Stimulated activated CD8-positive, alpha-beta memory T cell treated with anti-CD3 and anti-CD28 coated beads, Interleukin-7, amount 100 ng/mL, for 1 hour (primary cell): ENCODE results near the gene TOR1AIP1.

Experiments
- DNase-seq, 2 donors: peaks; one replicate each; pipeline ENCODE4 v3.0.0-alpha.2; 2020; ENCODE audit warnings: low read depth in 2 of 2

Gene TOR1AIP1

DNA sequence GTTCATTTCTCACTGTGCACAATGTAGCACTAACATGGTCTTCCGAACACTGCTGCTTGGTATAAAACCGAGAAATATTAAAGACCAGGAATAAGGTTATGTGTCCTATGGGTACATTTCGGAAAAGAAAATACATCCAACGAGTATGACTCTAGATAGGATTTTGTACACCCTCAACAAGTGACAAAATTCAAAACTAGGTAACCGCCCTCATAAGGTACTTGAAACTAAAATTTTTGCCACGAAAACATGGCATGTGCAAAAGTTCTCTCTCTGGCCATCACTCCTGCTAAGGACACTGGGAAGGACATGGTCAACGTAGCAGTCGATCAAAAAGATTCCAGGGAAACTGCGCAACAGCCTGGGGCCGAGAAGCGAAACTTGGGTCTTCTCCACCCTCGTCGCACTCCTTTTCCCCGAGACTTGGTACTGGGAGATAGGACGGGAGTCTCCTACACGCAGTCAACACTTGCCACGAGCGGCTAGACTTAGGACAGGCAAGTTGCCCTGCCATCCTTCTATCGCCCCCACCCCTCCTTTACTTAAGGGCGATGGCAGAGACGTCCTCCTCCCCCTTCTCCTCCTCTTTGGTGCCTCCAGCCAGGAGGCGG, 338 bp upstream of the TOR1AIP1 start:
- DNase-seq = no peak

DNA sequence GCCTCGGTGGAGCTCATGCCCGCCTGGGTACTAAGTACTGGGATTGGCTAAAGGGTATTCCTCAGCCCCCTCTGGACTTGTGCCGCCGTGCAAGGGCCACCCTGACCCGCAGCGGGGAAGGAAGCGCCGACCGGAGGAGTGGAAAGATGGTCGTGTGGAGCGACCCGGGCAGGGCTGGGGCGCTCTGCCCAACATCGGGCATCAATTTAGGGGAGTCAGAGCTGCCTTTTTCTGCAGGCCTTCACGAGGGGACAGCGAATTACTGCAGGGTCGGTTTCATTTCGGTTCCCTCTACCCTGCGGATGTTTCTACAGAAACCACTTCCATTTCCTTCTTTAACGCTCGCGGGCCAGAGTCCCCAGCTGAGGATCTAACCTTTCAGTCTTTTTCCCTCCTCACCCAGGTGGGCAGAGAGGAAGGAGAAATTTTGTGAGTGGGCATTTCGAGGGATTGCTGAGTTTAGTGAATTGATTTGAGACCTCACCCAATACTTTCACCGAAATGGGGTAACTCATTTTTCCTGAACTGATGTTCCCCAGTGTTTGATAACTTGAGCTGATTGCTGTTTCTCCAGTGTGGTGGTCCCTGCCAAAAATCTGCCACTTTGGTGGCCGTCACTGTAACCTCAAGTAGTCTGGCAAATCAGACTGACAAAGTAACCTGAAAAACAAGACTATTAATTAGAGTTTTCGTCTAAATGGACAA, 1.1 kb downstream of the TOR1AIP1 start:
- no peak for DNase-seq

DNA sequence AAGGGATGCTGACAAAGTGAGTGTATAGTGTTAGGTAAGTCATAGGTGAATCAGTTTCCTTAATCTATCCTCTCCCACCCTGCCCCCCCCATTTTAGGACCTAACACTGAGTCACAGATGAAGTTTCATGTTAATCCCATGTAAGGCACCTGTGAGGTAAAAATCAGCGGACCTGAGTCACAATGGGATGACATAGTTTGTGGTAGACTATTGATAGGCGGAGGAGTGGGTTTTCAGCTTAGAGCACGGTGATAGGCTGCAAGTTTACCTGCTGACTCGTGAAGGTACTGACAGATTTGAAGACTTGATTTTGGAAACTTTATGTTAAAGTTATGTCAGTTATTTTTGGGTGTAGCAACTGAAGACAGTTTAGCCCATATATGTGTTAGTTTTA, 1.7 kb downstream of the TOR1AIP1 start:
- DNase-seq = no peak

DNA sequence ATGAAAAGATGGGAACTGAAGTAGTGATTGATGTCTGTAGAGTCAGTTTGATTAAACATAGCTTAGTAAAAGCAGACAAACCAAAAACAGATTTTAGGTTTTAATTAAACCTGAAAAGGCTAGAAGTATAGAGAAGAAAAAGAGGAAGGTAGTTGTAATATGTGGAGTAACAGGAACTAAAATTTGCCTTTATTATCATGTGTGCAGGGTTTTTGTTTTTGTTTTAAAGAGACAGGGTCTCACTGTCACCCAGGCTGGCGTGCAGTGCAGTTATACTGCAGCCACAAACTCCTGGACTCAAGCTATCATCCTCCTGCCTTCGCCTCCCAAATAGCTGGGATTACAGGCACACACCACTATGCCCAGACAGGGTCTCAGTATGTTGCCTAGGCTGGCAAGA, 6.0 kb downstream of the TOR1AIP1 start:
- DNase-seq = no peak

DNA sequence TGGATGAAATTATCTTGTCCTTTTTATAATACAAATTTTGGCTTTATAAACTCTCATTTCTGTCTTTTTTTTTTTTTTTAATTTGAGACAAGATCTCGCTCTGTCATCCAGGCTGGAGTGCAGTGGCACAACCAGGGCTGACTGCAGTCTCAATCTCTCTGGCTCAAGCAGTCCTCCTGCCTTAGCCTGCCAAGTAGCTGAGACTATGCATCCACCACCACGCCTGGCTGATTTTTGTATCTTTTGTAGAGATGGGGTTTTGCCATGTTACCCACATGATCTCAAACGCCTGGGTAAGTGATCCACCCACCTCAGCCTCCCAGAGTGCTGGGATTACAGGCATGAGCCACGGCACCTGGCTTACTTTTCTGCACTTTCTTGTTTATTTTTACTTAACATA, 7.5 kb downstream of the TOR1AIP1 start:
- DNase-seq = no peak

DNA sequence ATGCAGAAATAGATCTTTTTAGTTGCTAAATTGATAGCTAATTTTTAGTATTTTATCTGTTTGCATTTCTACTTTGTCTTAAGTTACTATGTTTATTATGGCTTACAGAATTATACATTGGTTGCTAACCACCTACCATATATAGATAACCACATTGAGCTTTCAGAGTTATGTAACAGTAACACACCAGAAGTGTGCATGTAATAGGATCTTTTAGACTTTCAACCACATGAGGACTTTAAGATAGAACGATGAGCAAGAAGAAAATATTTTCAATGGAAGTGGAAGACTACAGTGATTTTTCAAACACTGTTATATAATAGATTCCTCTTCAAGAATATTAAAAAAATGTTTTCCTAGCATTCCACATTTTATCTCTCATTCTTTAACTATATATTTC, 28.8 kb downstream of the TOR1AIP1 start:
- no peak for DNase-seq

DNA sequence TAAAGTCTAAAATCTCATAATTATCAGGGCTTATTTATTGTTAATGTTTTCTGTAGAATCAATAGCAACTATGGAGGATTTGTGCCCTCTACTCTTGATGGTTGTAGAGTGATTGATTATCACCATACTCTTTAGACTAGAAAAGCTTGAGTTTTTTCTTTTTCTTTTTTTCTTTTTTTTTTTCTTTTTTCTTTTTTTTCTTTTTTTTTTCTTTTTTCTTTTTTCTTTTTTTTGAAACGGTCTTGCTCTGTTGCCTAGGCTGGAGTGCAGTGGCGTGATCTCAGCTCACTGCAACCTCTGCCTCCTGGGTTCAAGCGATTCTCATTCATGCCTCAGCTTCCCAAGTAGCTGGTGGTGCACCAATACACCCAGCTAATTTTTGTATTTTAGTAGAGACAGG, 29.7 kb downstream of the TOR1AIP1 start:
- DNase-seq = no peak

DNA sequence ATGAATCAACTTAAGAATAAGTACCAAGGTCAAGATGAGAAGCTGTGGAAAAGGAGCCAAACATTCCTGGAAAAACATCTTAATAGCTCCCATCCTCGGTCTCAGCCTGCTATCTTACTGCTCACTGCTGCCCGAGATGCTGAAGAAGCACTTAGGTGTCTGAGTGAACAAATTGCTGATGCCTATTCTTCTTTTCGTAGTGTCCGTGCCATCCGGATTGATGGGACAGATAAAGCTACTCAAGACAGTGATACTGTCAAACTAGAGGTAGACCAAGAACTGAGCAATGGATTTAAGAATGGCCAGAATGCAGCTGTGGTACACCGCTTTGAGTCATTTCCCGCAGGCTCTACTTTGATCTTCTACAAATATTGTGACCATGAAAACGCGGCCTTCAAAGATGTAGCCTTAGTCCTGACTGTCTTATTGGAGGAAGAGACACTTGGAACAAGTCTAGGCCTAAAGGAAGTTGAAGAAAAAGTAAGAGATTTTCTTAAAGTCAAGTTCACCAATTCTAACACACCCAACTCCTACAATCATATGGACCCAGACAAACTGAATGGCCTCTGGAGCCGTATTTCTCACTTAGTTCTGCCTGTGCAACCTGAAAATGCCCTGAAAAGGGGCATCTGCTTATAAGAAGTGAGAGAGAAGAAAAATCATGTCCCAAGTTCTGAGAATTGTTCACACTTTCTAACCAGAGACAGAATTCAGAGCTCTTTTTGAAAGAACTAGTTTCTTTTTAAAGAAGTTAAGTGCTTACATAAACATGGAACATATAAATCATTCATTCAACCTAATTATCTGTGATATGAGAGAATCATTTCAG, 35.7 kb downstream of the TOR1AIP1 start:
- no peak for DNase-seq

DNA sequence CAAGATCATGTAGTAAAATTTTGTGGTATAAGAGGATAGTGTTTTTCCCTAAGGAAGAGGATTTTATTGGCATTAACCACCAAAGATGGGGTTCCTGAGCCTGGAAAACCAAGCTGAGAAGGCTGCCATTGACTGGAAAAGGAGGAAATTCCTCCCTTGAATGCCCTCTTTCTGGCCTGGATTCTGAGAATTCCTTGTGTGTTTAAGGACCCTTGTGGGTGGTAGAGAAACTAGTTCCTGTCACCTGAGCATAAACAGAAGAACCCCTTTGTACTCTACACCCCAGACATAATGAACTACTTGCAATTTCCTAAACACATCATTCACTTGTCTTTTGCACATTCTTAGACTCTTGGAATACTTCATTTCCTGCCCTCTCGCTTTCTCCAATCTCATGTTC, 39.4 kb downstream of the TOR1AIP1 start:
- DNase-seq = no peak

DNA sequence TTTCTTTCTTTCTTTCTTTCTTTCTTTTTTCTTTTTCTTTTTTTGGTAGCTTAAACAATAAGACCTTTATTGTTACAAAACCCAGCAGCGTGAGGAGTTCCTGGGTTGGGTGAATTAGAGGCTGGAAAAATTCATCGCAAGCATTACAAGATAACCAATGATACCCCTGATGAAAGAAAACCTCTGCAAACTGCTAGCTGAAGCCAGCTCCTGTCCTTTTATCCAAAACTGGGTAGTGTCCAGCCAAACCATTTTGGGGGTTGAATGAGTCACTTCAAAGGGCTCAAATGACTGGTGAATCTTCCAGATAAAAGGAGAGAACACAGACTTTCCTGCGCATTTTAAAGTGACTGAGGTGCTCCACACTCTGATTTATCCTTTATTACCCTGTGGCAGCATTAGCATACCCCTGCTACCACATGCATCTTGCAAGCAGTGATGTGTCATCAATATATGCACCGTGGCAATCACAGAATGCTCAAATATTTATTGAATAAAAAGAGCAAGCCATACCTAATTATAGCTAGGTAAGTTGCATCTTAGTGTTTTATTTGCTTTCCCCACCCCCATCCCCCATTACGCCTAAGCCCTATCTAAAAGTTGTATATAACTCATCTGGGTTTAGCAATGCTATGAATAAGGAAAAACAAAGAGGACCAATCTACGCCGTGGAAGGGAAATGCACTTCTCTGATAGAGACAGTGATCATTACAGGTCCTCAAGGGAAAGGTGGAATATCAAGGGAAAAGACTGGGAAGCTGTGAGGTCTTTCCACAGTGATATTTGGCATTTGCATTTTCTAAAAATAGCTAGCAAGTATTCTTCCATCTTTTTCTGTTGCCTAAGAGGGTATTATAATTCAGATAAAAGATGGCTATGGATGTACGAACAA, 40.1 kb downstream of the TOR1AIP1 start:
- no peak for DNase-seq

DNA sequence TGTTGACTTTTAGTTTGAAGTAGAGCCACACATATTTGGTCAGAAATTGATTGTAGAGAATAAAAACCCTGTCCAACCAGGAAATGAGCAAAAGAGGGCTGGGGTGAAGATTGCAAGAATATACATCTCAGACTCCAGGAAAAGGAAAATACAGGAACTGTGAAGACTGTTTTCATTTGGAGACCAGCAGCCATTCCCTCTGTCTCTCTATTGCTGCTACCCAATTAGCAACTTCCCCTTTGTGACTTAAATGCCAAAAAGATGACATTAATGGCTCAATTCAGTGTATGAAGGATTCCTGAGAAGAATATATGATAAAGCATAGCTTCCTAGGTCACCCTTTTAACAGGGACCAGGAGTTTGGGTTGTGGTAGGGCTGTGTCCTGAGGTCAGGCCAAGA, 40.9 kb downstream of the TOR1AIP1 start:
- DNase-seq = no peak

DNA sequence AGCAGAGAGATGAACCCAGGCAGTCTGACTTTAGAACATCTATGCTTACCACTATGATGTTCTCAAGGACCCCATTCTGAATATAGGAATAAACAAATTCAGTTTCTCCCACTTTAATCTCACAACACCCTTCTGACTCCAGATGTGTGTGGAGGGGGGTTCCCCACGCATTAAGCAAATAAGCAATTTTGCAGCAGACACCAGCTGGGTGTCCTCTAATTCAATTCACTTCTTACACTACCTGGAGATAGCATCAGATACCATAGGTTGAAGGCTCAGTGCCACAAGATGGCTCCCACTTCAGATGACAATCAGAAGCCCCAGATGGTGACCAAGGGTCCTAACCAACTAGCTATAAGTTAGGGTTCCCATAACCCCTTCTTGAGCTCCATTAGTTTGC, 42.2 kb downstream of the TOR1AIP1 start:
- no peak for DNase-seq

DNA sequence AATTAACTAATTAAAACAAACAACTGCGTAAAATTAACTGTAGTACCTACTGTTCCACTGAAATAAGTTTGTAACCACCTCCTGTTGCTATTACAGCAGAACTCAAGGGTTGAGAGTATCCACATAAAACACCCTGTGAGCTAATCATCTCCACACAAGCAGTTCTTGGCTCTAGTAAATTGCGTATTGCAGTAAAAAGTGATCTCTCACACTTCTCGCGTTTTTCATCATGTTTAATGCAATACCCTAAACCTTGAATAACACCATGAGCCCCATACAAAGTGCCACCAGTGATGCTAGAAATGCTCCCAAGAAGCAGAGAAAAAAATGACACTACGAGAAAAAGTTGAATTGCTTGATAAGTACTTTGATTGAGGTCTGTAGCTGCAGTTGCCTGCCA, 43.2 kb downstream of the TOR1AIP1 start:
- DNase-seq = no peak

DNA sequence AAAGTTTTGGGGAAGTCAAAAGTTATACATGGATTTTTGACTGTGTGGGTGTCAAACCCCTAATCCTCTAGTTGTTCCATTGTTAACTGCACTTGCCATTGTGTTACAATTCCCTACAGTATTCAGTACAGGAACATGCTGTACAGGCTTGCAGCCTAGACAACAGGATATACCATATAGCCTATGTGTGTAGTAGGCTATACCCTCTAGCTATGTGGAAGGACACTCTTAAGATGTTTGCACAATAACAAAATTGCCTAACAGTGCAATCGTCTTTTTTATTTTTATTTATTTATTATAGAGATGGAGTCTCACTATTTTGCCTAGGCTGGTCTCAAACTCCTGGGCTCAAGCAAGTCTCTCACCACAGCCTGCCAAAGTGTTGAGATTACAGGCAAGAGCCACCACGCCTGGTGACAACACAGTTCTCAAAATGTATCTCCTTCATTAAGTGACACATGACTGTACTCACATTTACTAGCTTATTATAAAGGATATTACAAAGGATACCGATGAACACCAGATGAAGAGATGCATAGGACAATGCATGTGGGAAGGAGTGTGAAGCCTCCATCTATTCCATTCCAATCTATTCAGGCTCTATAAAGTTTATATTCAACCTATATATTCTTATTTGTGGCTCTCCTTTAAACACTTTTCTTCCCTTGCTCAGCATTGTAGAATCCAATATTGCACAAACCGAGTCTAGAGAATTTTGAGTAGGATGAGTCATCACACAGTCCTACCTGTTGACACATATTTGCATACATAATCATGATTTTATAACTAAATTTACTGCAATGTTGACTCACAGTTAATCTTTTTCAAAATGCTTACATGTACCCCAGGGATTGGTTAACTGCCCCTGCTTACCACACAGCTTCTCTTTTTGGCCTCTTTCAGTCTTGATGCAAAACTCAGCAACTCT, 44.1 kb downstream of the TOR1AIP1 start:
- DNase-seq = no peak

DNA sequence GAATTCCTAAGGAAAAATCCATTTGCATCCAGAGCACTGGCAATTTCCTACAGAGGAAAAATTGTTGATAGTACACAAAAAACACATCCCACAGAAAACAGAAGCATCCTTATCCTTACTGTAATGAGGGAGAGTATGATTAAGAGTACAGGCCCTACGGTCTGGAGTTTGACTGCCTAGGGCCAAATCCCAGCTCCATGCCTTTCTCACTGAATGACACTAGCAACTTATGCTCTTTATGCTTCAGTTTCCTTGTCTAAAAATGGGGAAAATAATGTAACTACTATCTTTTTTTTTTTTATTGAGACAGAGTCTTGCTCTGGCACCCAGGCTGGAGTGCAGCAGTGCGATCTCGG, 44.7 kb downstream of the TOR1AIP1 start:
- DNase-seq = no peak

DNA sequence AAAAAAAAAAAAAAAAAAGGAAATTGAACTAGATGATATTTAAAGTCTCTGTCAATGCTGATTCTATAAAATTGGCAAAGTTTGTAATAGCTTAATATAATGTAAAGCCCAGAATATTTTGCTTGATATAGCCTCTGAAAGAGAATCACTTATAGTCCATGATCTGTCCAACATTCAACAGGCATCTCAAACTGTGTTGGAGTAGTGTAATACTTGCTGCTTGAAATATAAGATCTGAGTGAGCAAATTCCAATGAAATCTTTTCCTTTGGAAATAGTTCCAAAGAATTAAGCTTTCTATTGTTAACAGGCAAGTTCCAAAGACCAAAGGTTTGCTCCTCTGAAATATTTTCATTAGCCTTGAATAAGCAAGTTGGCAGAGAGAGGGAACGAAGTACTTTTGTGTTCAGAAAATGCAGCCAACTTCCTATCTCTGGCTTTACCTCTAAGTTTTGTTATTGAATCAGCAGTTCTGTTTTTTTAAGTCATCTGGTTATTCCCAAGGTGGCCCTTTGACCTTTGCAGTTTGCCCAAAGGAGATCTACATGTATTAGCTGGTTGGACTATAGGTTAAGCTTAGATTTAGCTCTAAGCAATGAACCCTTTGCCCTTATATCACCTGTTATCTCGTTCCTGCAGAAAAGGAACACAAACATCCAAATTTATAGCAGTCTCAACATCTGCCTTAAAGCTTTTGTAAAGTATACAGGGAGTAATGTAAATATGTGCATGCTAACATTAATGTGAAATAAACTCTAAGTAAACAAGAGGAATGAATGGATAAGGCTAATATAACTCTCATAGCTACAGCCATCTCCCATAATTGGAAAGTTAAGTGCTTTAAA, 48.1 kb downstream of the TOR1AIP1 start:
- no peak for DNase-seq

DNA sequence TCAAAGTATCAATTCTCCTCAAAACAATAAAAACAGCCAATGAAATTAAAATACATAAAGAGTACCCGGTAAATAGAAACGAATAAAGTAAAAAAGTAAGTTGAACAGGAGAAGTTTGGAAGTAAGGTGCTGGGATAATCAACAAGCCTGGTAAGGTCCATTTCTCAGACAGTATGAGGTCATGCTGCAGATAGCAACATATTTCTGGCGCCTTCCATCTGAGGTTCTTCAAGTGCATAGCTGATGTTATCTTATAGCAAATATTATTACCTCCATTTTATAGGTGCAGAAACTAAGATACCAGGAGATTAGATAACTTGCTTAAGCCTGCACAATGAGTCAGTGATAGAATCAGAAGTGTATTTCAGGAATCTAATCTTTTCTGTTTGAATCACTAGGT, 48.8 kb downstream of the TOR1AIP1 start:
- no peak for DNase-seq

DNA sequence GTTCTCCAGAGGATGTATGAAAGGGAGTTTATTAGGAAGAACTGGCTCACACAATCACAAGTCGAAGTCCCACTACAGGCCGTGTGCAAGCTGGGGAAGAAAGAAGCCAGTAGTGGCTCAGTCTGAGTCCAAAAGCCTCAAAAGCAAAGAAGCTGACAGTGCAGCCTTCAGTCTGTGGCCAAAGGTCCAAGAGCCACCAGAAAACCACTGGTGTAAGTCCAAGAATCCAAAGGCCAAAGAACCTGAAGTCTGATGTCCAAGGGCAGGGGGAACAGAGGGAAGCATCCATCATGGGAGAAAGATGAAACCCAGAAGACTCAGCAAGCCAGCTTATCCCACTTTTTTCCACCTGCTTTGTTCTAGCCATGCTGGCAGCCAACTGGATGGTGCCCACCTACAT, 51.1 kb downstream of the TOR1AIP1 start:
- no peak for DNase-seq

DNA sequence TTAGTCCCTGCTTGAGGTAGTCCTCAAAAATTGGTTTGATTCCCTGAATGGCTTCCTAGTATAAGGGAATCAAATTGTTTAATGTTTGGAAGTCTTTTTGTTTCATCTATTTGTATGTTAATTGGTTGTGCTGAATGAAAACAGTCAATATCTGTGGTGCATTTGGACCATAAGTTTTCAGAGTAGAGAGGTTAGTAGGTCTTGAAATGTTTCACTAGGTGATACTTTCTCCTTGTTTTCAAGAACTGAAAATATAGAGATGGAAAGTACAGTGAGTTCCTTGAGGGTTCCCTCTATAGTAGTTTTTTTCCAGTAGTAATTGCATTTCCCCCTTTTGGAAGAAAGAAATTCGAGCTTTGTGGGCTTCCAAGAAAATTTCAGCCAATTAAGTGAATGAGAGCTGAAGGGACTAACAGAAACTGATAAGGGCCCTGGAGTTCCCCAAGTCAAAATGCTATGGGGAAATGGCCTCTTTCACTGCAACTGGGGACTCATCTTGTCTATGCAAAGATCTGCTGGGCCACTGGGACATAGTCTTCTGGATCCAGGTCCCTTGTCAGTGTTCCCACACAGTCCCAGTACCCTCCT, 53.9 kb downstream of the TOR1AIP1 start:
- no peak for DNase-seq
